OCI-LY3 (cell line): ENCODE data around the gene PGS1.

Experiments
- CTCF ChIP-seq: fragments of 200-600, 300-600 bp; sonication (generic); IDR thresholded peaks from 2 replicates; pipeline ENCODE4 v1.5.1; 2014; ENCODE audit warnings: antibody characterized with exemption, low read length, low read depth
- EZH2phosphoT487 ChIP-seq: fragments of 200-600 bp; shearing (Covaris generic); IDR thresholded peaks from 2 replicates; pipeline ENCODE4 v1.6.1; 2018; ENCODE audit warnings: antibody characterized with exemption, mixed run types, low read depth

GRCh38 chr17:78403822-78404221 lies 25.4 kb downstream of the PGS1 start:
- TF ChIP-seq CTCF (no peak), EZH2phosphoT487 (no peak)
